ENCODE results near the gene KIF14.

DNA sequence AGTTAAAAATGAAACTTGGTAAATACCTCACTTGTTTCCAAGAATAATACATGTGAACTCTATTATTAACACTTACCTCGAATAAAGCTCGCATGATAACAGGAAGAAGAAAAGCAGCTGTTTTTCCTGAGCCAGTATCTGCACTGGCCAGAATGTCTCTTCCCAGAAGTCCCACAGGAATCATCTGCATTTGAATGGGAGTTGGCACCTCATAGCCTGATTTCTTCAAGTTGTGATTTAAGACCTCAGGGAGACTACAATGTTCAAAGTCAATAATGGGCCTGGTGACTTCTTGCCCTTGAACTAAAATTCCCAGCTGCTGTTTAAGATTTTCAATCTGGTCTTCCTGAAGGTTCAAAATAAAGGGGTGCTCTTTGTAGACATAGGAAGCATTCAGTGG is 45.3 kb upstream of the KIF14 start:
- no peak for TF ChIP-seq EZH2phosphoT487 (conservative IDR thresholded peaks at IDR 0.05; ENCODE audit: low read length)
- TF ChIP-seq, protein P1, sequence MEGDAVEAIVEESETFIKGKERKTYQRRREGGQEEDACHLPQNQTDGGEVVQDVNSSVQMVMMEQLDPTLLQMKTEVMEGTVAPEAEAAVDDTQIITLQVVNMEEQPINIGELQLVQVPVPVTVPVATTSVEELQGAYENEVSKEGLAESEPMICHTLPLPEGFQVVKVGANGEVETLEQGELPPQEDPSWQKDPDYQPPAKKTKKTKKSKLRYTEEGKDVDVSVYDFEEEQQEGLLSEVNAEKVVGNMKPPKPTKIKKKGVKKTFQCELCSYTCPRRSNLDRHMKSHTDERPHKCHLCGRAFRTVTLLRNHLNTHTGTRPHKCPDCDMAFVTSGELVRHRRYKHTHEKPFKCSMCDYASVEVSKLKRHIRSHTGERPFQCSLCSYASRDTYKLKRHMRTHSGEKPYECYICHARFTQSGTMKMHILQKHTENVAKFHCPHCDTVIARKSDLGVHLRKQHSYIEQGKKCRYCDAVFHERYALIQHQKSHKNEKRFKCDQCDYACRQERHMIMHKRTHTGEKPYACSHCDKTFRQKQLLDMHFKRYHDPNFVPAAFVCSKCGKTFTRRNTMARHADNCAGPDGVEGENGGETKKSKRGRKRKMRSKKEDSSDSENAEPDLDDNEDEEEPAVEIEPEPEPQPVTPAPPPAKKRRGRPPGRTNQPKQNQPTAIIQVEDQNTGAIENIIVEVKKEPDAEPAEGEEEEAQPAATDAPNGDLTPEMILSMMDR (IDR thresholded peaks at IDR 0.05; ENCODE audit: insufficient read depth, low read length, poor library complexity, severe bottlenecking), result no peak
